Measurements from ENCODE around the gene GPD2.

GPD2 gene

GRCh38 chr2:156435718-156436496 is at the start of gene GPD2:
Gene GPD2, plus strand, starts transcription at chr2:156436379. Its CDS starts 39,727 bp downstream, at chr2:156476106.
- DNase-seq (ENCODE audit: low spot score) = peak; percentile 57

GRCh38 chr2:156394033-156394741 is 42.0 kb upstream of the GPD2 start:
- no peak for DNase-seq (ENCODE audit: low spot score)

- no peak for DNase-seq (ENCODE audit: low spot score)
Measured at GRCh38 chr2:156396126-156396525, 40.1 kb upstream of the GPD2 start.

GRCh38 chr2:156397229-156397628 is 39.0 kb upstream of the GPD2 start:
- DNase-seq (ENCODE audit: low spot score) = no peak

GRCh38 chr2:156398176-156398575 is 38.0 kb upstream of the GPD2 start:
- no peak for DNase-seq (ENCODE audit: low spot score)

GRCh38 chr2:156399224-156399949 is 36.8 kb upstream of the GPD2 start:
- no peak for DNase-seq (ENCODE audit: low spot score)

GRCh38 chr2:156399950-156400705 is 36.1 kb upstream of the GPD2 start:
- DNase-seq (ENCODE audit: low spot score) = peak; percentile 67

GRCh38 chr2:156400706-156401678 is 35.2 kb upstream of the GPD2 start:
- peak; percentile 85 for DNase-seq (ENCODE audit: low spot score)

- no peak for DNase-seq (ENCODE audit: low spot score)
Measured at GRCh38 chr2:156401861-156402260, 34.3 kb upstream of the GPD2 start.

- DNase-seq (ENCODE audit: low spot score) = no peak
Measured at GRCh38 chr2:156405586-156405985, 30.6 kb upstream of the GPD2 start.

GRCh38 chr2:156411835-156412234 is 24.3 kb upstream of the GPD2 start:
- no peak for DNase-seq (ENCODE audit: low spot score)

- no peak for DNase-seq (ENCODE audit: low spot score)
Measured at GRCh38 chr2:156421851-156422250, 14.3 kb upstream of the GPD2 start.

GRCh38 chr2:156423674-156424282 is 12.4 kb upstream of the GPD2 start:
- DNase-seq (ENCODE audit: low spot score) = no peak

GRCh38 chr2:156427074-156427473 is 9.1 kb upstream of the GPD2 start:
- no peak for DNase-seq (ENCODE audit: low spot score)

GRCh38 chr2:156429211-156429610 is 7.0 kb upstream of the GPD2 start:
- DNase-seq (ENCODE audit: low spot score) = no peak

- DNase-seq (ENCODE audit: low spot score) = no peak
Measured at GRCh38 chr2:156430236-156430979, 5.8 kb upstream of the GPD2 start.

GRCh38 chr2:156430980-156431358 is 5.2 kb upstream of the GPD2 start:
- no peak for DNase-seq (ENCODE audit: low spot score)

GRCh38 chr2:156434461-156435291 is 1.5 kb upstream of the GPD2 start:
- no peak for DNase-seq (ENCODE audit: low spot score)

- no peak for DNase-seq (ENCODE audit: low spot score)
Measured at GRCh38 chr2:156435396-156435717, 822 bp upstream of the GPD2 start.
